GM23338 (cell line): Measurements from ENCODE around the gene CNTN5. TPM values are rescaled to one million over a fixed set of nuclear protein-coding genes. Genes with fewer than 3 reads are reported as not detected.

Experiments used
- ATAC-seq: fragments of 200-7000 bp; cut with Tn5 transposase; 3 replicates; pipeline ENCODE4 v1.9.1; 2020
- DNase-seq: peaks from one replicate; pipeline ENCODE4 v3.0.0-alpha.2; 2015; ENCODE audit warnings: low spot score
- H2AFZ ChIP-seq: fragments of 200-600 bp; sonication (generic); 2 replicates; pipeline ENCODE4 v1.8.0; 2016; ENCODE audit warnings: antibody characterized with exemption, mild to moderate bottlenecking, moderate library complexity
- H3F3A ChIP-seq: fragments of 200-600 bp; sonication (generic); replicated peaks from 2 replicates; pipeline ENCODE4 v1.8.0; 2017; ENCODE audit warnings: antibody characterized with exemption, mixed run types, low read depth
- H3K27ac ChIP-seq: fragments of 200-600 bp; sonication (generic); 2 replicates; pipeline ENCODE4 v1.6.1; 2016; ENCODE audit warnings: low read depth
- H3K27me3 ChIP-seq: fragments of 200-600 bp; sonication (generic); 2 replicates; pipeline ENCODE4 v1.8.0; 2016; ENCODE audit warnings: mild to moderate bottlenecking, mixed run types, moderate library complexity; ENCODE audit not compliant: insufficient read depth
- H3K36me3 ChIP-seq: fragments of 200-600 bp; sonication (generic); 2 replicates; pipeline ENCODE4 v1.8.0; 2016; ENCODE audit warnings: mild to moderate bottlenecking; ENCODE audit not compliant: insufficient read depth
- H3K4me1 ChIP-seq: fragments of 200-600 bp; sonication (generic); 2 replicates; pipeline ENCODE4 v1.8.0; 2016; ENCODE audit warnings: mild to moderate bottlenecking, moderate library complexity; ENCODE audit not compliant: insufficient read depth
- H3K4me2 ChIP-seq: fragments of 200-600 bp; sonication (generic); 2 replicates; pipeline ENCODE4 v1.7.1; 2017; ENCODE audit warnings: mixed run types
- H3K4me3 ChIP-seq: fragments of 200-600 bp; sonication (generic); 2 replicates; pipeline ENCODE4 v1.6.1; 2016; ENCODE audit warnings: mixed run types
- H3K79me2 ChIP-seq: fragments of 200-600 bp; sonication (generic); replicated peaks from 2 replicates; pipeline ENCODE4 v1.8.0; 2017; ENCODE audit warnings: mild to moderate bottlenecking; ENCODE audit not compliant: insufficient read depth
- H3K9me2 ChIP-seq: fragments of 200-600 bp; sonication (generic); 2 replicates; pipeline ENCODE4 v1.8.0; 2017; ENCODE audit not compliant: insufficient read depth
- H4K20me1 ChIP-seq: fragments of 200-600 bp; sonication (generic); replicated peaks from 2 replicates; pipeline ENCODE4 v1.8.0; 2017; ENCODE audit warnings: mild to moderate bottlenecking; ENCODE audit not compliant: insufficient read depth
- H3K27ac Mint-ChIP-seq: 2 replicates; pipeline ENCODE4 v1.8.0; 2020; ENCODE audit warnings: inconsistent platforms, mild to moderate bottlenecking, moderate library complexity, mixed read lengths
- H3K27me3 Mint-ChIP-seq: 3 replicates; pipeline ENCODE4 v1.8.0; 2022; ENCODE audit warnings: low read depth, mild to moderate bottlenecking, moderate library complexity, mixed read lengths, inconsistent platforms; ENCODE audit not compliant: insufficient read depth, poor library complexity
- H3K36me3 Mint-ChIP-seq: 3 replicates; pipeline ENCODE4 v1.8.0; 2021; ENCODE audit warnings: low read depth, mild to moderate bottlenecking, inconsistent platforms, moderate library complexity, mixed read lengths
- H3K4me1 Mint-ChIP-seq: 3 replicates; pipeline ENCODE4 v1.8.0; 2020; ENCODE audit warnings: mild to moderate bottlenecking, inconsistent platforms, mixed read lengths
- H3K4me3 Mint-ChIP-seq: 3 replicates; pipeline ENCODE4 v1.8.0; 2021; ENCODE audit warnings: moderate library complexity, mild to moderate bottlenecking, inconsistent platforms, mixed read lengths
- H3K9me3 Mint-ChIP-seq: 3 replicates; pipeline ENCODE4 v1.8.0; 2020; ENCODE audit warnings: moderate library complexity, mild to moderate bottlenecking, inconsistent platforms, mixed read lengths
- CREB1 ChIP-seq: fragments of 250-450 bp; sonication (Bioruptor Pico); IDR thresholded peaks from 2 replicates; pipeline ENCODE4 v1.5.0; 2020; ENCODE audit warnings: low read depth, mild to moderate bottlenecking, moderate library complexity
- EZH2 ChIP-seq: fragments of 200-600 bp; sonication (generic); IDR thresholded peaks from one replicate; pipeline ENCODE4 v1.8.0; 2017; ENCODE audit warnings: antibody characterized with exemption, mild to moderate bottlenecking, low read depth; ENCODE audit not compliant: unreplicated experiment
- EZH2phosphoT487 ChIP-seq: fragments of 200-600 bp; sonication (generic); IDR thresholded peaks from one replicate; pipeline ENCODE4 v1.8.1; 2018; ENCODE audit warnings: antibody characterized with exemption; ENCODE audit not compliant: unreplicated experiment
- JUNB ChIP-seq: IDR thresholded peaks from one replicate; pipeline ENCODE4 v1.6.1; 2016; ENCODE audit warnings: antibody characterized with exemption; ENCODE audit not compliant: unreplicated experiment
- NANOG ChIP-seq: IDR thresholded peaks from 2 replicates; pipeline ENCODE4 v1.6.1; 2016; ENCODE audit warnings: antibody characterized with exemption, borderline replicate concordance
- POLR2AphosphoS5 ChIP-seq: IDR thresholded peaks from 2 replicates; pipeline ENCODE4 v1.6.1; 2016; ENCODE audit warnings: antibody characterized with exemption, low read depth
- STAT1 ChIP-seq: IDR thresholded peaks from one replicate; pipeline ENCODE4 v1.6.1; 2016; ENCODE audit warnings: antibody characterized with exemption; ENCODE audit not compliant: unreplicated experiment
- ZNF114 ChIP-seq: fragments of 250-450 bp; sonication (Bioruptor Pico); IDR thresholded peaks from 2 replicates; pipeline ENCODE4 v1.5.0; 2020; ENCODE audit warnings: mild to moderate bottlenecking, moderate library complexity
- ZNF331 ChIP-seq: fragments of 250-450 bp; sonication (Bioruptor Pico); IDR thresholded peaks from 2 replicates; pipeline ENCODE4 v1.5.0; 2020; ENCODE audit warnings: low read depth, mild to moderate bottlenecking, moderate library complexity
- polyA plus RNA-seq: library from polyadenylated mRNA; unstranded; fragments of >200 nt; fragmentation: Nextera tagmentation; extraction: Ambion mirVana; gene quantifications from 2 replicates; pipeline ENCODE4 v1.2.1, GENCODE V29; 2016
- total RNA-seq: library from RNA; depleted of rRNA; stranded (reverse); fragments of >200 nt; shearing (Covaris generic); gene quantifications from 2 replicates; pipeline ENCODE4 v1.2.3, GENCODE V29; 2014
- TF ChIP-seq, protein P1 (sequence below): IDR thresholded peaks from one replicate; pipeline ENCODE4 v1.6.1; 2018; ENCODE audit warnings: antibody characterized with exemption; ENCODE audit not compliant: unreplicated experiment
- TF ChIP-seq, protein P2 (sequence below), 2 experiments: fragments of 200-600 bp in 1 of 2; sonication (generic) in 1 of 2; conservative IDR thresholded peaks; 2 replicates each; pipeline versions ENCODE4 v1.5.1 to v1.6.1; 2016 to 2017; ENCODE audit warnings: antibody characterized with exemption in 2 of 2, low read depth in 2 of 2, mild to moderate bottlenecking in 2 of 2, moderate library complexity in 1 of 2
- TF ChIP-seq, protein P3 (sequence below): IDR thresholded peaks from 2 replicates; pipeline ENCODE4 v1.6.1; 2016; ENCODE audit warnings: antibody characterized with exemption
- TF ChIP-seq, protein P4 (sequence below): fragments of 250-450 bp; sonication (Bioruptor Pico); IDR thresholded peaks from 2 replicates; pipeline ENCODE4 v1.5.0; 2020; ENCODE audit warnings: mild to moderate bottlenecking, moderate library complexity

Gene CNTN5
- total and polyA plus RNA-seq, 2 experiments from 2014 or later = not detected

DNA sequence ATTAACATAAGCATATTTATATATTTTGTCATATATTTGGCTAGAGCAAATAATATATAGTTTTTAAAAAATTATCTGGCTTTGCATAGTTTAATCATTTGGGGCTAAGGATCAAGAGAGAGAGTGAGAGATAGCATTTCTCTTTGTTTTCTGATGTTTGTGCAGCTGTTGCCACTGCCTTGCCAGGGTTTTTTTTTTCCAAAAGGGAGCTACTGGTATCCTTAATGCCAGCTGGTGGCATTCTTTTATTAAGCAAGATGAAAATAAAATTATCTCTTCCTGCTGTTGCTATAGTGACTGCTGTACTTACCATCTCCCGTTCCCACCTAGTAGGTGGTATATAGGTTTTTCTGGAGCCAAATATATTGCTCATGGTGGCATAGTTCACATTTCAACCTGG, 873.1 kb downstream of the CNTN5 start:
- no peak overlapping the region for H3K4me2 ChIP-seq
- no peaks in the 10 kb centered on the region for H3F3A ChIP-seq
- no peaks in the 10 kb centered on the region for H3K9me2 ChIP-seq
- H3K4me1 ChIP-seq = no peaks in the 10 kb centered on the region
- no peak overlapping the region for H3K27ac ChIP-seq
- no peak for TF ChIP-seq NANOG
- TF ChIP-seq ZNF114 (CRISPR knock-in tag) = no peak
- TF ChIP-seq, protein P1, sequence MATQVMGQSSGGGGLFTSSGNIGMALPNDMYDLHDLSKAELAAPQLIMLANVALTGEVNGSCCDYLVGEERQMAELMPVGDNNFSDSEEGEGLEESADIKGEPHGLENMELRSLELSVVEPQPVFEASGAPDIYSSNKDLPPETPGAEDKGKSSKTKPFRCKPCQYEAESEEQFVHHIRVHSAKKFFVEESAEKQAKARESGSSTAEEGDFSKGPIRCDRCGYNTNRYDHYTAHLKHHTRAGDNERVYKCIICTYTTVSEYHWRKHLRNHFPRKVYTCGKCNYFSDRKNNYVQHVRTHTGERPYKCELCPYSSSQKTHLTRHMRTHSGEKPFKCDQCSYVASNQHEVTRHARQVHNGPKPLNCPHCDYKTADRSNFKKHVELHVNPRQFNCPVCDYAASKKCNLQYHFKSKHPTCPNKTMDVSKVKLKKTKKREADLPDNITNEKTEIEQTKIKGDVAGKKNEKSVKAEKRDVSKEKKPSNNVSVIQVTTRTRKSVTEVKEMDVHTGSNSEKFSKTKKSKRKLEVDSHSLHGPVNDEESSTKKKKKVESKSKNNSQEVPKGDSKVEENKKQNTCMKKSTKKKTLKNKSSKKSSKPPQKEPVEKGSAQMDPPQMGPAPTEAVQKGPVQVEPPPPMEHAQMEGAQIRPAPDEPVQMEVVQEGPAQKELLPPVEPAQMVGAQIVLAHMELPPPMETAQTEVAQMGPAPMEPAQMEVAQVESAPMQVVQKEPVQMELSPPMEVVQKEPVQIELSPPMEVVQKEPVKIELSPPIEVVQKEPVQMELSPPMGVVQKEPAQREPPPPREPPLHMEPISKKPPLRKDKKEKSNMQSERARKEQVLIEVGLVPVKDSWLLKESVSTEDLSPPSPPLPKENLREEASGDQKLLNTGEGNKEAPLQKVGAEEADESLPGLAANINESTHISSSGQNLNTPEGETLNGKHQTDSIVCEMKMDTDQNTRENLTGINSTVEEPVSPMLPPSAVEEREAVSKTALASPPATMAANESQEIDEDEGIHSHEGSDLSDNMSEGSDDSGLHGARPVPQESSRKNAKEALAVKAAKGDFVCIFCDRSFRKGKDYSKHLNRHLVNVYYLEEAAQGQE = no peak
- no peak for TF ChIP-seq EZH2
- TF ChIP-seq, protein P2, sequence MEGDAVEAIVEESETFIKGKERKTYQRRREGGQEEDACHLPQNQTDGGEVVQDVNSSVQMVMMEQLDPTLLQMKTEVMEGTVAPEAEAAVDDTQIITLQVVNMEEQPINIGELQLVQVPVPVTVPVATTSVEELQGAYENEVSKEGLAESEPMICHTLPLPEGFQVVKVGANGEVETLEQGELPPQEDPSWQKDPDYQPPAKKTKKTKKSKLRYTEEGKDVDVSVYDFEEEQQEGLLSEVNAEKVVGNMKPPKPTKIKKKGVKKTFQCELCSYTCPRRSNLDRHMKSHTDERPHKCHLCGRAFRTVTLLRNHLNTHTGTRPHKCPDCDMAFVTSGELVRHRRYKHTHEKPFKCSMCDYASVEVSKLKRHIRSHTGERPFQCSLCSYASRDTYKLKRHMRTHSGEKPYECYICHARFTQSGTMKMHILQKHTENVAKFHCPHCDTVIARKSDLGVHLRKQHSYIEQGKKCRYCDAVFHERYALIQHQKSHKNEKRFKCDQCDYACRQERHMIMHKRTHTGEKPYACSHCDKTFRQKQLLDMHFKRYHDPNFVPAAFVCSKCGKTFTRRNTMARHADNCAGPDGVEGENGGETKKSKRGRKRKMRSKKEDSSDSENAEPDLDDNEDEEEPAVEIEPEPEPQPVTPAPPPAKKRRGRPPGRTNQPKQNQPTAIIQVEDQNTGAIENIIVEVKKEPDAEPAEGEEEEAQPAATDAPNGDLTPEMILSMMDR (conservative IDR thresholded peaks at IDR 0.05; ENCODE audit: low read depth in 2 of 2) = no peak
- TF ChIP-seq, protein P3, sequence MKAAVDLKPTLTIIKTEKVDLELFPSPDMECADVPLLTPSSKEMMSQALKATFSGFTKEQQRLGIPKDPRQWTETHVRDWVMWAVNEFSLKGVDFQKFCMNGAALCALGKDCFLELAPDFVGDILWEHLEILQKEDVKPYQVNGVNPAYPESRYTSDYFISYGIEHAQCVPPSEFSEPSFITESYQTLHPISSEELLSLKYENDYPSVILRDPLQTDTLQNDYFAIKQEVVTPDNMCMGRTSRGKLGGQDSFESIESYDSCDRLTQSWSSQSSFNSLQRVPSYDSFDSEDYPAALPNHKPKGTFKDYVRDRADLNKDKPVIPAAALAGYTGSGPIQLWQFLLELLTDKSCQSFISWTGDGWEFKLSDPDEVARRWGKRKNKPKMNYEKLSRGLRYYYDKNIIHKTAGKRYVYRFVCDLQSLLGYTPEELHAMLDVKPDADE = no peak
- TF ChIP-seq JUNB = no peak
- TF ChIP-seq, protein P4, sequence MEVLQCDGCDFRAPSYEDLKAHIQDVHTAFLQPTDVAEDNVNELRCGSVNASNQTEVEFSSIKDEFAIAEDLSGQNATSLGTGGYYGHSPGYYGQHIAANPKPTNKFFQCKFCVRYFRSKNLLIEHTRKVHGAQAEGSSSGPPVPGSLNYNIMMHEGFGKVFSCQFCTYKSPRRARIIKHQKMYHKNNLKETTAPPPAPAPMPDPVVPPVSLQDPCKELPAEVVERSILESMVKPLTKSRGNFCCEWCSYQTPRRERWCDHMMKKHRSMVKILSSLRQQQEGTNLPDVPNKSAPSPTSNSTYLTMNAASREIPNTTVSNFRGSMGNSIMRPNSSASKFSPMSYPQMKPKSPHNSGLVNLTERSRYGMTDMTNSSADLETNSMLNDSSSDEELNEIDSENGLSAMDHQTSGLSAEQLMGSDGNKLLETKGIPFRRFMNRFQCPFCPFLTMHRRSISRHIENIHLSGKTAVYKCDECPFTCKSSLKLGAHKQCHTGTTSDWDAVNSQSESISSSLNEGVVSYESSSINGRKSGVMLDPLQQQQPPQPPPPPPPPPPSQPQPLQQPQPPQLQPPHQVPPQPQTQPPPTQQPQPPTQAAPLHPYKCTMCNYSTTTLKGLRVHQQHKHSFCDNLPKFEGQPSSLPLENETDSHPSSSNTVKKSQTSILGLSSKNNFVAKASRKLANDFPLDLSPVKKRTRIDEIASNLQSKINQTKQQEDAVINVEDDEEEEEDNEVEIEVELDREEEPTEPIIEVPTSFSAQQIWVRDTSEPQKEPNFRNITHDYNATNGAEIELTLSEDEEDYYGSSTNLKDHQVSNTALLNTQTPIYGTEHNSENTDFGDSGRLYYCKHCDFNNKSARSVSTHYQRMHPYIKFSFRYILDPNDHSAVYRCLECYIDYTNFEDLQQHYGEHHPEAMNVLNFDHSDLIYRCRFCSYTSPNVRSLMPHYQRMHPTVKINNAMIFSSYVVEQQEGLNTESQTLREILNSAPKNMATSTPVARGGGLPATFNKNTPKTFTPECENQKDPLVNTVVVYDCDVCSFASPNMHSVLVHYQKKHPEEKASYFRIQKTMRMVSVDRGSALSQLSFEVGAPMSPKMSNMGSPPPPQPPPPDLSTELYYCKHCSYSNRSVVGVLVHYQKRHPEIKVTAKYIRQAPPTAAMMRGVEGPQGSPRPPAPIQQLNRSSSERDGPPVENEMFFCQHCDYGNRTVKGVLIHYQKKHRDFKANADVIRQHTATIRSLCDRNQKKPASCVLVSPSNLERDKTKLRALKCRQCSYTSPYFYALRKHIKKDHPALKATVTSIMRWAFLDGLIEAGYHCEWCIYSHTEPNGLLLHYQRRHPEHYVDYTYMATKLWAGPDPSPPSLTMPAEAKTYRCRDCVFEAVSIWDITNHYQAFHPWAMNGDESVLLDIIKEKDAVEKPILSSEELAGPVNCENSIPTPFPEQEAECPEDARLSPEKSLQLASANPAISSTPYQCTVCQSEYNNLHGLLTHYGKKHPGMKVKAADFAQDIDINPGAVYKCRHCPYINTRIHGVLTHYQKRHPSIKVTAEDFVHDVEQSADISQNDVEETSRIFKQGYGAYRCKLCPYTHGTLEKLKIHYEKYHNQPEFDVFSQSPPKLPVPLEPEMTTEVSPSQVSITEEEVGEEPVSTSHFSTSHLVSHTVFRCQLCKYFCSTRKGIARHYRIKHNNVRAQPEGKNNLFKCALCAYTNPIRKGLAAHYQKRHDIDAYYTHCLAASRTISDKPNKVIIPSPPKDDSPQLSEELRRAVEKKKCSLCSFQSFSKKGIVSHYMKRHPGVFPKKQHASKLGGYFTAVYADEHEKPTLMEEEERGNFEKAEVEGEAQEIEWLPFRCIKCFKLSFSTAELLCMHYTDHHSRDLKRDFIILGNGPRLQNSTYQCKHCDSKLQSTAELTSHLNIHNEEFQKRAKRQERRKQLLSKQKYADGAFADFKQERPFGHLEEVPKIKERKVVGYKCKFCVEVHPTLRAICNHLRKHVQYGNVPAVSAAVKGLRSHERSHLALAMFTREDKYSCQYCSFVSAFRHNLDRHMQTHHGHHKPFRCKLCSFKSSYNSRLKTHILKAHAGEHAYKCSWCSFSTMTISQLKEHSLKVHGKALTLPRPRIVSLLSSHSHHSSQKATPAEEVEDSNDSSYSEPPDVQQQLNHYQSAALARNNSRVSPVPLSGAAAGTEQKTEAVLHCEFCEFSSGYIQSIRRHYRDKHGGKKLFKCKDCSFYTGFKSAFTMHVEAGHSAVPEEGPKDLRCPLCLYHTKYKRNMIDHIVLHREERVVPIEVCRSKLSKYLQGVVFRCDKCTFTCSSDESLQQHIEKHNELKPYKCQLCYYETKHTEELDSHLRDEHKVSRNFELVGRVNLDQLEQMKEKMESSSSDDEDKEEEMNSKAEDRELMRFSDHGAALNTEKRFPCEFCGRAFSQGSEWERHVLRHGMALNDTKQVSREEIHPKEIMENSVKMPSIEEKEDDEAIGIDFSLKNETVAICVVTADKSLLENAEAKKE (CRISPR knock-in tag) = no peak
- no peak for TF ChIP-seq EZH2phosphoT487
- no peak for TF ChIP-seq POLR2AphosphoS5
- no peak for TF ChIP-seq STAT1
- TF ChIP-seq CREB1 (CRISPR knock-in tag) = no peak
- TF ChIP-seq ZNF331 (CRISPR knock-in tag) = no peak
- no peaks in the 10 kb centered on the region for H3K36me3 ChIP-seq
- Mint-ChIP-seq H3K4me3 (no peak overlapping the region), H3K36me3 (no peaks in the 10 kb centered on the region), H3K27me3 (peaks cover 5% of the 10 kb centered on the region), H3K27ac (no peak overlapping the region), H3K4me1 (no peaks in the 10 kb centered on the region), H3K9me3 (peaks cover 11% of the 10 kb centered on the region)
- H3K27me3 ChIP-seq = no peaks in the 10 kb centered on the region
- H3K79me2 ChIP-seq = no peaks in the 10 kb centered on the region
- no peaks in the 10 kb centered on the region for H4K20me1 ChIP-seq
- no peak overlapping the region for H3K4me3 ChIP-seq
- H2AFZ ChIP-seq = no peak overlapping the region
- DNase-seq = no peak
- ATAC-seq = no peak
